GM18499 (cell line): ENCODE data around the gene NDUFA5.
A peak's percentile ranks its signal among the peaks of the same experiment; 100 is the strongest.

ENCODE experiments used
- ATAC-seq: cut with Tn5 transposase; IDR thresholded peaks from one replicate; pipeline ENCODE4 v1.9.1; 2021; ENCODE audit warnings: moderate number of reproducible peaks; ENCODE audit not compliant: insufficient read depth, unreplicated experiment

Gene NDUFA5

GRCh38 chr7:123557398-123558288, at the start of gene NDUFA5:
NDUFA5 (minus strand) TSS chr7:123557818; CDS start chr7:123557795, 23 bp downstream.
- ATAC-seq: peak; percentile 91

GRCh38 chr7:123604739-123605138, 47.1 kb upstream of the NDUFA5 start:
- no peak for ATAC-seq

GRCh38 chr7:123602648-123603047, 45.0 kb upstream of the NDUFA5 start:
- no peak for ATAC-seq

GRCh38 chr7:123601530-123601929, 43.9 kb upstream of the NDUFA5 start, which contains the start of gene ASB15:
ASB15 (plus strand) TSS chr7:123601821; CDS start chr7:123614503, 12,682 bp downstream.
- no peak for ATAC-seq

GRCh38 chr7:123600876-123601275, 43.3 kb upstream of the NDUFA5 start:
- ATAC-seq: no peak

- no peak for ATAC-seq
Measured at GRCh38 chr7:123599766-123600165, 42.1 kb upstream of the NDUFA5 start.

GRCh38 chr7:123598657-123599056, 41.0 kb upstream of the NDUFA5 start:
- no peak for ATAC-seq

GRCh38 chr7:123594813-123595241, 37.2 kb upstream of the NDUFA5 start:
- ATAC-seq: no peak

- no peak for ATAC-seq
Measured at GRCh38 chr7:123588376-123588775, 30.8 kb upstream of the NDUFA5 start.

- ATAC-seq: no peak
Measured at GRCh38 chr7:123583821-123584220, 26.2 kb upstream of the NDUFA5 start.

GRCh38 chr7:123581162-123581459, 23.5 kb upstream of the NDUFA5 start:
- no peak for ATAC-seq

GRCh38 chr7:123580406-123581161, 23.0 kb upstream of the NDUFA5 start:
- no peak for ATAC-seq

- no peak for ATAC-seq
Measured at GRCh38 chr7:123579416-123579815, 21.8 kb upstream of the NDUFA5 start.

GRCh38 chr7:123573896-123574467, 16.4 kb upstream of the NDUFA5 start:
- ATAC-seq: no peak

GRCh38 chr7:123573341-123573740, 15.7 kb upstream of the NDUFA5 start:
- ATAC-seq: no peak

GRCh38 chr7:123571684-123572083, 14.1 kb upstream of the NDUFA5 start:
- no peak for ATAC-seq

GRCh38 chr7:123571187-123571586, 13.6 kb upstream of the NDUFA5 start:
- ATAC-seq: no peak

GRCh38 chr7:123570390-123571182, 13.0 kb upstream of the NDUFA5 start:
- ATAC-seq: no peak

GRCh38 chr7:123569352-123570010, 11.9 kb upstream of the NDUFA5 start:
- no peak for ATAC-seq

GRCh38 chr7:123562121-123562520, 4.5 kb upstream of the NDUFA5 start:
- ATAC-seq: no peak
